ENCODE results near the gene BCR. TPM values are rescaled to one million over a fixed set of nuclear protein-coding genes. Genes with fewer than 3 reads are reported as not detected.
"Not testable (repeated sequence)": the region's sequence is repeated elsewhere in the genome, so short reads cannot be mapped to it uniquely, and the experiment has no call there.

Gene BCR
- polyA plus RNA-seq, 1 donor from 2014 or later, result 57.5 TPM

DNA sequence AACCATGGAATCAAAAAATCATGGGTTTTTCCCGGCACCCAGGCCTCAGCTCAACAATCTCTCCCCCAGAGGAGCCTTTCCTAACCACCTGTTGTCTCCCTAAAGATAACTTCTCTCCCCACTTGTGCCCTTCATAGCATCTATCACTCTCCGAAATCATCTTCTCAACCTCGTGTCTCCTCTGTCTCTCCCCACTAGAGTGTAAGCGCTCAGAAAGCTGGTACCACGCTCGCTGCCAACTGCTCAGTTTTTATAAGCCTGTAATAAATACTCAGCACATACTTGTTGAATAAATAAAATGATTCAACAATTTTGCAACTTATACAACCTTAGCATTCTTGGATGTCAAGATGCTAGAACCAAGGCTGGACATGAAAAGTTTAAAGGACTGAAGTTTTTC is 185.2 kb downstream of the BCR start (continued):
- TF ChIP-seq TAF1 (IDR thresholded peaks at IDR 0.05; ENCODE audit: low read depth), result no peak
- TF ChIP-seq EZH2 (IDR thresholded peaks at IDR 0.05; ENCODE audit: borderline replicate concordance, insufficient read depth, low read length, poor library complexity, severe bottlenecking), result no peak

DNA sequence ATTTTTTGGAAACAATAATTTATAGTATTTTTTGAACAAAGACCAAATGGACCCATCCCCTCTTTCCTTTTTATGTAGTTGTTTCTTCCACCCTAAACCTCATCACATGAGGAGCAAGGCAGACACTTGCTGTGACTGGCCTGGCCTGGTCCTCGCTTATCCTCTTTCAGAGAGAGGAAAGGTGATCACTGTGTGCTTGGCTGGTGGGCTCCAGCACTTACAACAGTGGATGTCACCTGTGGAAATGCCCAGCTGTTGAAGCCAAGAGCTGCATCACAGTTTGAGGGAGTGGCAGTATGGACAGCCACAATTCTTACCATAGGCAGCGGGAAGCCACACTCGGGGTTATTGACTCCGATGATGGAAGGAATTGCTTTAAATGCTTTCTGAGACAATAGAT is 185.7 kb downstream of the BCR start:
- Histone ChIP-seq H3F3A (ENCODE audit: insufficient read depth, low read length, poor library complexity, severe bottlenecking) (no peaks in the 10 kb centered on the region), H3K9me2 (ENCODE audit: insufficient read depth, low read length) (no peaks in the 10 kb centered on the region), H2AFZ (ENCODE audit: low read depth, low read length) (no peak overlapping the region), H4K20me1 (ENCODE audit: insufficient read depth) (no peaks in the 10 kb centered on the region), H3K9me3 (ENCODE audit: low read length) (no peaks in the 10 kb centered on the region), H3K9ac (ENCODE audit: low read length) (no peak overlapping the region), H3K4me3 (ENCODE audit: low read length) (no peak overlapping the region), H3K36me3 (ENCODE audit: insufficient read depth, low read length) (no peaks in the 10 kb centered on the region), H3K79me2 (replicated peaks; ENCODE audit: insufficient read depth, low read length) (no peaks in the 10 kb centered on the region), H3K27me3 (ENCODE audit: insufficient read depth, low read depth, low read length) (no peaks in the 10 kb centered on the region), H3K27ac (ENCODE audit: low read length) (no peak overlapping the region), H3K4me2 (ENCODE audit: low read length) (no peak overlapping the region)
- TF ChIP-seq RAD21 (conservative IDR thresholded peaks at IDR 0.05), result no peak
- TF ChIP-seq, protein P1, sequence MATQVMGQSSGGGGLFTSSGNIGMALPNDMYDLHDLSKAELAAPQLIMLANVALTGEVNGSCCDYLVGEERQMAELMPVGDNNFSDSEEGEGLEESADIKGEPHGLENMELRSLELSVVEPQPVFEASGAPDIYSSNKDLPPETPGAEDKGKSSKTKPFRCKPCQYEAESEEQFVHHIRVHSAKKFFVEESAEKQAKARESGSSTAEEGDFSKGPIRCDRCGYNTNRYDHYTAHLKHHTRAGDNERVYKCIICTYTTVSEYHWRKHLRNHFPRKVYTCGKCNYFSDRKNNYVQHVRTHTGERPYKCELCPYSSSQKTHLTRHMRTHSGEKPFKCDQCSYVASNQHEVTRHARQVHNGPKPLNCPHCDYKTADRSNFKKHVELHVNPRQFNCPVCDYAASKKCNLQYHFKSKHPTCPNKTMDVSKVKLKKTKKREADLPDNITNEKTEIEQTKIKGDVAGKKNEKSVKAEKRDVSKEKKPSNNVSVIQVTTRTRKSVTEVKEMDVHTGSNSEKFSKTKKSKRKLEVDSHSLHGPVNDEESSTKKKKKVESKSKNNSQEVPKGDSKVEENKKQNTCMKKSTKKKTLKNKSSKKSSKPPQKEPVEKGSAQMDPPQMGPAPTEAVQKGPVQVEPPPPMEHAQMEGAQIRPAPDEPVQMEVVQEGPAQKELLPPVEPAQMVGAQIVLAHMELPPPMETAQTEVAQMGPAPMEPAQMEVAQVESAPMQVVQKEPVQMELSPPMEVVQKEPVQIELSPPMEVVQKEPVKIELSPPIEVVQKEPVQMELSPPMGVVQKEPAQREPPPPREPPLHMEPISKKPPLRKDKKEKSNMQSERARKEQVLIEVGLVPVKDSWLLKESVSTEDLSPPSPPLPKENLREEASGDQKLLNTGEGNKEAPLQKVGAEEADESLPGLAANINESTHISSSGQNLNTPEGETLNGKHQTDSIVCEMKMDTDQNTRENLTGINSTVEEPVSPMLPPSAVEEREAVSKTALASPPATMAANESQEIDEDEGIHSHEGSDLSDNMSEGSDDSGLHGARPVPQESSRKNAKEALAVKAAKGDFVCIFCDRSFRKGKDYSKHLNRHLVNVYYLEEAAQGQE (IDR thresholded peaks at IDR 0.05; ENCODE audit: borderline replicate concordance), result no peak
- TF ChIP-seq SMC3 (conservative IDR thresholded peaks at IDR 0.05; ENCODE audit: poor library complexity), result no peak
- no peak for TF ChIP-seq POLR2AphosphoS5 (IDR thresholded peaks at IDR 0.05)
- TF ChIP-seq, protein P2, sequence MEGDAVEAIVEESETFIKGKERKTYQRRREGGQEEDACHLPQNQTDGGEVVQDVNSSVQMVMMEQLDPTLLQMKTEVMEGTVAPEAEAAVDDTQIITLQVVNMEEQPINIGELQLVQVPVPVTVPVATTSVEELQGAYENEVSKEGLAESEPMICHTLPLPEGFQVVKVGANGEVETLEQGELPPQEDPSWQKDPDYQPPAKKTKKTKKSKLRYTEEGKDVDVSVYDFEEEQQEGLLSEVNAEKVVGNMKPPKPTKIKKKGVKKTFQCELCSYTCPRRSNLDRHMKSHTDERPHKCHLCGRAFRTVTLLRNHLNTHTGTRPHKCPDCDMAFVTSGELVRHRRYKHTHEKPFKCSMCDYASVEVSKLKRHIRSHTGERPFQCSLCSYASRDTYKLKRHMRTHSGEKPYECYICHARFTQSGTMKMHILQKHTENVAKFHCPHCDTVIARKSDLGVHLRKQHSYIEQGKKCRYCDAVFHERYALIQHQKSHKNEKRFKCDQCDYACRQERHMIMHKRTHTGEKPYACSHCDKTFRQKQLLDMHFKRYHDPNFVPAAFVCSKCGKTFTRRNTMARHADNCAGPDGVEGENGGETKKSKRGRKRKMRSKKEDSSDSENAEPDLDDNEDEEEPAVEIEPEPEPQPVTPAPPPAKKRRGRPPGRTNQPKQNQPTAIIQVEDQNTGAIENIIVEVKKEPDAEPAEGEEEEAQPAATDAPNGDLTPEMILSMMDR (IDR thresholded peaks at IDR 0.05; ENCODE audit: poor library complexity, severe bottlenecking), result no peak
- no peak for TF ChIP-seq EP300 (conservative IDR thresholded peaks at IDR 0.05; ENCODE audit: poor library complexity, severe bottlenecking)
- TF ChIP-seq TAF1 (IDR thresholded peaks at IDR 0.05; ENCODE audit: low read depth), result no peak
- no peak for TF ChIP-seq MXI1 (conservative IDR thresholded peaks at IDR 0.05; ENCODE audit: poor library complexity, severe bottlenecking)
- no peak for TF ChIP-seq EZH2 (IDR thresholded peaks at IDR 0.05; ENCODE audit: borderline replicate concordance, insufficient read depth, low read length, poor library complexity, severe bottlenecking)

DNA sequence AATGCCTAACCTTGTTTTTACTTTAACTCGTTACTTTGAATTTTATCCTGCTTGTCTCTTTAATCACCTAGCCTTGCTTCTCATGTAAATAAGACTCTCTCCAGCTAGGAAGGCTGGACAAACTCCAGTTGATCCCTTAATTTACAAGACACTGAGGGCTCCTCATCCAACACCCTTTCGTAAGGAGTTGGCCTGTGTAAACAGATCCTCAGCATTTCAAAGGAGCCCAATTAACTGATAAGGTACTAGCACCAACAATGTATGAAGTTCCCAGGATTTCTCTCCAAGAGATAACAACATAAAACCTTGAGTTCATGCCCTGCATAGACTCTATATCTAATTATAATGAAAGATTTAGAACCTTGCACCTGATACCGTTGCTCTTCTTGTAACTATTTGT is 186.9 kb downstream of the BCR start:
- H3F3A ChIP-seq (ENCODE audit: insufficient read depth, low read length, poor library complexity, severe bottlenecking); H3K36me3 ChIP-seq (ENCODE audit: insufficient read depth, low read length); H3K9me2 ChIP-seq (ENCODE audit: insufficient read depth, low read length); H3K9ac ChIP-seq (ENCODE audit: low read length); H4K20me1 ChIP-seq (ENCODE audit: insufficient read depth); H3K4me2 ChIP-seq (ENCODE audit: low read length); H3K27me3 ChIP-seq (ENCODE audit: insufficient read depth, low read depth, low read length); H3K27ac ChIP-seq (ENCODE audit: low read length); H3K4me3 ChIP-seq (ENCODE audit: low read length); H3K79me2 ChIP-seq (replicated peaks; ENCODE audit: insufficient read depth, low read length); H2AFZ ChIP-seq (ENCODE audit: low read depth, low read length); H3K9me3 ChIP-seq (ENCODE audit: low read length): not testable (repeated sequence)

Small RNAs within 50 kb of the gene (small RNA-seq; reads per million reads assigned to genes)
- gene BCRP8 (0 to 9.4 (median 0) reads per million in 3 experiments), gene RF00017 (0 reads per million in 3 experiments), gene RF00066 (0 reads per million in 3 experiments), gene RN7SL263P (0 reads per million in 3 experiments)

Other genes with a start within 250 kb of the BCR start
- 52.0 and 63.2 TPM in 2 replicates for gene GNAZ, start 110.0 kb upstream of the BCR start, polyA plus RNA-seq
- gene RSPH14, start 38.5 kb upstream of the BCR start, polyA plus RNA-seq, result 2.8 and 4.3 TPM in 2 replicates
- gene RAB36, start 35.0 kb upstream of the BCR start, polyA plus RNA-seq, result 3.2 TPM in 2 replicates